Measurements from ENCODE around the gene LOX.

LOX gene

GRCh38 chr5:122078116-122079110 lies at the start of gene LOX:
TSS of gene LOX (minus strand) at chr5:122078259. CDS start at chr5:122077985, 274 bp downstream.
- DNase-seq (ENCODE audit: low read depth) = peak; percentile 83

- DNase-seq (ENCODE audit: low read depth) = no peak
Measured at GRCh38 chr5:122126756-122127321, 48.8 kb upstream of the LOX start.

- peak; percentile 8 for DNase-seq (ENCODE audit: low read depth)
Measured at GRCh38 chr5:122126177-122126755, 48.2 kb upstream of the LOX start.

GRCh38 chr5:122124766-122125165 lies 46.7 kb upstream of the LOX start:
- DNase-seq (ENCODE audit: low read depth) = no peak

DNA sequence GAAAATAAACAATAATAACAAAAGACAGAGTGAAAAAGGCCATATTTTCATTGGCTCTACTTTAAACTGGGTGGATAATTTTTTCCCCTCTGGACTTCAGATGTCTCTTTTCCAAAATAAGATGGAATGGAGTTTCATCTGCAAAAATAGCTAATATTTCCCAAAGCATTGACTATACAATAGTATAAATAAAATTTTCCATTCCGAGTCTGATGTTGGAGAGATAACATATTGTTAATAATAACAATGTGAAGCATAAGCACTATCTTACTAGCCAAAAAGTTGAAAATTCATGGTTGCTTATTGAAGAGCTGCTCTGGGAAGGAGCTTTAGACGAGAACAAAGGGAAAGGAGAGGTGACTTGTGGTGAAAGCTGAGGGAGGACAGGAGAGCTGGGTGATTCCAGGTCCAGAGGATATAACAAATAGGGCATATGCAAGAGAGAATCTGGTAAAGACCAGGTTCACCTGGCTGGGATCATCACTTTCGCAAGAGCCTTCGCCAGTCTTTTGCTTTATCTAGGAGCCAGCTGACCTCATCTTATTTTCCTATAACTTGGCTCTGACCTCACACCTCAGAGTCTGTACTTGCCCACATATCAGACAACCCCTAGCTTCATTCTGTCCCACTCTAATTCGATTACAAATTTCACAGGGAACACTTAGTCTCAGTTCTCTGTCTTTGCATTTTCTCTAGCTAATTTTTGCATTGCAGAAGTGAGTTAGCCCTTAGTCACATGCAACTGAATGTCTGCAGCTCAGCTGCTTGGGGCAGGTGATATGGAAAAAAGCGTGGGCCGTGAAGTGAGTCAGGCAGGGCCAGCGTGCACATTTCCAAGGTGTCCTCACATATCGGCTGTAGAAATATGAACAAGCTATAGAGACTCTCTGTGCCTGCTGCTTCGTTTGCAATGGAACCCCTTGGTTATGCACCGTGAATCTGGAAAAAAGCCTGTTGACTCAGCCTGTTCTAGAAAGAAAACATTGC lies 43.7 kb upstream of the LOX start:
- DNase-seq (ENCODE audit: low read depth) = no peak

DNA sequence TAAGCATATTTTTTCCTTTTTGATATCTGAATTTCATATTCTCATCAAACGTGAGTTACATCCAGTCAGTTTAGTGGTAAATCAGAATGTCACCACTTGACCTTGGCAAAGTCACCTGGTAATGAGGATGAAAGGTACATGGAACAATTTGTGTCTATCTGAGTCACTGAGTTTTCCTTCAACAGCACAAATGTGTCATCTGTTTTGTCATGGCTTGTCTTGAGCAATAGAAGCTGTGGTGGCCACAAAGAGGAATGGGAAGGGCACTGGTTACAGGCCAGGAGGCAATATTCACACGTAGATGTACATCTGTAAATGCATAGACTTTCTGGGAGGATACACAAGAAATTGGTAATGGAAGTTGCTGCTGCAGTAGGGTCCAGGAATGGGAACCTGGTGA lies 42.9 kb upstream of the LOX start:
- no peak for DNase-seq (ENCODE audit: low read depth)

DNA sequence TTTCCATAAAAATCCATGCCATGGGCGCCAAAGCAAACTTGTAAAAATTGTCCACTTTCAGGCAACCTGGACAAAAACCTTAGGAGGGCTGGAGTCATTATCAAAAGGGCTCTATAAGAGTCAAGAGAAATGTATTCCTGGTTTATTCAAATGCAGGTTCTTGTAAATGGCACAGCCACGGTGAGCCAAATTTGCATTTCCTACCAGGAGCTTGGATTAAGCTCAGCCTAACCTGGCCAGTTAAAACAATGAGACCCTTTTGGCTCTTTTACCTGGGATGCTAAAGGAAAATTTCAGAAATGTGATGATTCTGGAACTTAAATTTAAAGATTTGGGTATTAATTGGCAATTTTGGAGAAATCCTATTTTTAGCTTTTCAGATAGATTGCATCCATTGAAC lies 42.4 kb upstream of the LOX start:
- DNase-seq (ENCODE audit: low read depth) = no peak

- no peak for DNase-seq (ENCODE audit: low read depth)
Measured at GRCh38 chr5:122119205-122119604, 41.1 kb upstream of the LOX start.

DNA sequence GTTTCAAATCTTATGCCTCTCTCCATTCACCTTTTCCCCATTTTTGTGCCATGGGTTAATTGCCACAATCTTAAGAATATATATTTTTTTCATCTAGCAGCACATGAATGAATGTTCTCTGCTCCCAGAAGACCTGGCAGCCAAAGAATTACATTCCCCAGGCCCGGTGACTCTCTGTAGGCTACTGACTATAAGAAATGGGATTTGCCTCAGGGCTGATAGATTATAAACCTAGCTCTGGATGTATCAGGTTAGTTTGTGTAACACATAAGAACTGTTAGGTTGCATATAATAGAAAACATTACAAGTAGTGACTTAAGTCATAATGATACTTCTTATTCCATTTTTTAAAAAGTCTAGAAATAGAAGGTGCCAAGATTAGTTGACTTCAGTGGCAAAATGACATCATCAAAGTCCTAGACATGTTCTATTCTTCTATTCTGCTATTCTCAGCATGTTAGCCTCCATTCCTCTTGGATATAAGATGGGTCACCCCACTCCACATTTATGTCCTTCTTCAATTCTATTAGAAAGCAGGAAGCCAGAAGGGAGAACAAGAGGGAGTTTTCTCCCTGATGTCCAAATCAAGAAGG lies 40.4 kb upstream of the LOX start:
- DNase-seq (ENCODE audit: low read depth) = no peak

GRCh38 chr5:122114501-122114900 lies 36.4 kb upstream of the LOX start:
- DNase-seq (ENCODE audit: low read depth) = no peak

GRCh38 chr5:122112733-122113558 lies 34.9 kb upstream of the LOX start:
- DNase-seq (ENCODE audit: low read depth) = no peak

DNA sequence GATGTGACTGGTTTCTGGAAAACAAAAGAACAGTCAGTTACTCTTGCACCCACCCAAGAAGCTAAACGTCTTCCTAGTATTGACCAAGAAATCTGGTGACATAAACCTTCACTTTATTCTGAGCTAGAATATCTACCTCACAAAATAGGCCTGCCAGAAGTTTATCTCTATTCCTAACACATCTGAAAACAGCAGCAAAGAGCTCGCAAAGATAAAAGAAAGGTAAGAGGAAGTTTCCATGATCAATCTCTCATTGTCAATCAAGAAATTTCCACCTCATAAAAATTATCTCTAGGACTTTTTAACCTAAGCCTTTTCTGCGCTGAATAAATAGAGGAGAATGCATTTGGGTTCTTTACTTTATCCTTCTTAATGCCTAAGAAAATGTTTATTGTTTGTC lies 34.0 kb upstream of the LOX start:
- DNase-seq (ENCODE audit: low read depth) = no peak

- no peak for DNase-seq (ENCODE audit: low read depth)
Measured at GRCh38 chr5:122111460-122111859, 33.4 kb upstream of the LOX start.

GRCh38 chr5:122110987-122111386 lies 32.9 kb upstream of the LOX start:
- no peak for DNase-seq (ENCODE audit: low read depth)

GRCh38 chr5:122107016-122107415 lies 29.0 kb upstream of the LOX start:
- no peak for DNase-seq (ENCODE audit: low read depth)

- no peak for DNase-seq (ENCODE audit: low read depth)
Measured at GRCh38 chr5:122105909-122106308, 27.9 kb upstream of the LOX start.

DNA sequence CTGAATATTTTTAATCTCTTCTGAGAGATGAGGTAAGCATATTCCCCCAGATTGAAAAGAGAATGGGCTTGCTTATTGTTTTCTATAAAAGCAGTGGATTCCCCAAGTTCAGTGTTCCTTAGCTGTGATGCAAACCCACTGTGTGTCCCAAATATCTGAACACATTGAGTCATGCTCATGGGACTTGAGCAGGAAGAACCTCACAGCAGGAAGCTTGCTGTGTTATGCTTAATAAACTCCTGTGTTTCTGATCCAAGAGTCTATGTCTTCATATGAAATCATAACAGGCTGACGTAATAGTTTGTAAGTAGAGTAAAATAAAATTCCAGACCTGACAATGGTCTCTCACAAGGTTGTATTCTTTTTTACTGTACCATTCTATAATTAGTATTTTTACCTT lies 24.8 kb upstream of the LOX start:
- no peak for DNase-seq (ENCODE audit: low read depth)

- no peak for DNase-seq (ENCODE audit: low read depth)
Measured at GRCh38 chr5:122101636-122102285, 23.7 kb upstream of the LOX start.

DNA sequence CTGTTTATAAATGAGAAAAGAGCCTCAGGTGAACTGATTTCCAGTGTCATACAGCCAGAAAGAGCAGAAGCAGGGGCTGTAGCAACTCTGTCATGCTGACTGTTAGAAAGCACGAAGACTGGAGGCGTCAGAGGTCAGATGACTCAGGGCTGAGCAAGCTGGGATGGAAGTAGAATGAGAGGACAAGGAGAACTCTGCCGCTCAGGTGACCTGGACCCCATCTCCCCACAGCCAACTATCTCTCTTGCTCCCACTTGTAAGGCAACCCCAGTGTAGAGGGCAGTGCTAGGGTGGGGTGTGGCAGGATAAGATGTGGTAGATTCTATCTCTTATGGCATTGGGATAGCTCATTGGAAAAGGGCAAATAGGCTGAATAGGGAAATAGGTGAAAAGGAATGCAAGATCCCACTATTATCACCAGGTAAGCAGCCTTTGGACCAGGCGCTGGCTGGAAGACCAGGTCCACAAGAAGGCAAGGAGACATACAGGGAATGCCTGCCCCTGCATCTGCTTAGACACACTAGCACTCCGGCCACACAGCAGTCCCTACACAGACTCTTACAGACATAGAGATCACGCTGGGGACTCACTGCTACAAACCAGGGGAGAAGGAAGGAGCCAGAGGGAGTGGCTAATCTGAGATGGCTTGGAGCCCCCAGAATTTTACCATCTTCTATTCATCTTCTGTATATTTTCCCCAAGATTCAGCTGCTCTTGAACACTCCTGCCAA lies 21.2 kb upstream of the LOX start:
- DNase-seq (ENCODE audit: low read depth) = no peak
